Measurements from ENCODE around the gene MAP2K3. TPM values are rescaled to one million over a fixed set of nuclear protein-coding genes. Genes with fewer than 3 reads are reported as not detected.
"Not testable (repeated sequence)": the region's sequence is repeated elsewhere in the genome, so short reads cannot be mapped to it uniquely, and the experiment has no call there.

Gene MAP2K3
- total RNA-seq, 2 donors from 2014 or later, result 37.8 to 43.8 TPM

- H3K9me3 ChIP-seq, result peaks cover 0 to 9% of the 10 kb centered on the region in 2 donors
- DNase-seq (ENCODE audit: low spot score), result no peak
- H3K36me3 ChIP-seq, result peaks cover 26% of the 10 kb centered on the region
- peaks cover 0 to 11% of the 10 kb centered on the region in 2 donors for H3K4me1 ChIP-seq
- H3K27ac ChIP-seq, result no peak overlapping the region
- TF ChIP-seq CTCF (IDR thresholded peaks at IDR 0.05), result no peak
- H3K4me3 ChIP-seq, result no peak overlapping the region
- H3K27me3 ChIP-seq, result no peaks in the 10 kb centered on the region
Measured at GRCh38 chr17:21313320-21313719, 28.8 kb downstream of the MAP2K3 start.

- not testable (repeated sequence) for H3K9me3 ChIP-seq; H3K27me3 ChIP-seq; DNase-seq (ENCODE audit: low spot score); H3K27ac ChIP-seq; H3K4me3 ChIP-seq
- Histone ChIP-seq H3K4me1 (peaks cover 0 to 11% of the 10 kb centered on the region in 2 donors), H3K36me3 (peaks cover 22% of the 10 kb centered on the region)
Measured at GRCh38 chr17:21313761-21314160, 29.2 kb downstream of the MAP2K3 start.

- Histone ChIP-seq H3K36me3 (peaks cover 17% of the 10 kb centered on the region), H3K4me1 (peaks cover 0 to 11% of the 10 kb centered on the region in 2 donors)
- not testable (repeated sequence) for H3K27me3 ChIP-seq; H3K4me3 ChIP-seq; DNase-seq (ENCODE audit: low spot score); H3K27ac ChIP-seq; H3K9me3 ChIP-seq
Measured at GRCh38 chr17:21314261-21314664, 29.8 kb downstream of the MAP2K3 start.

- not testable (repeated sequence) for H3K27ac ChIP-seq; H3K9me3 ChIP-seq; H3K4me3 ChIP-seq; DNase-seq (ENCODE audit: low spot score); H3K27me3 ChIP-seq
- H3K4me1 ChIP-seq, result peaks cover 0 to 11% of the 10 kb centered on the region in 2 donors
- H3K36me3 ChIP-seq, result peaks cover 12% of the 10 kb centered on the region
Measured at GRCh38 chr17:21314701-21315111, 30.2 kb downstream of the MAP2K3 start.

- not testable (repeated sequence) for DNase-seq (ENCODE audit: low spot score); H3K9me3 ChIP-seq; H3K4me3 ChIP-seq; H3K27ac ChIP-seq; H3K4me1 ChIP-seq; H3K27me3 ChIP-seq
- H3K36me3 ChIP-seq, result peaks cover 10% of the 10 kb centered on the region
Measured at GRCh38 chr17:21315246-21316000, 30.9 kb downstream of the MAP2K3 start.

GRCh38 chr17:21316212-21316886, 31.8 kb downstream of the MAP2K3 start:
- H3K4me1 ChIP-seq; H3K9me3 ChIP-seq; DNase-seq (ENCODE audit: low spot score); H3K27me3 ChIP-seq: not testable (repeated sequence)
- peak in 1 of 2 donors; percentile 43 for TF ChIP-seq CTCF (IDR thresholded peaks at IDR 0.05)
- Histone ChIP-seq H3K36me3 (peaks cover 10% of the 10 kb centered on the region), H3K4me3 (peak overlapping the region in 1 of 2 donors; percentile 22), H3K27ac (peak overlapping the region in 1 of 2 donors; percentile 43)

GRCh38 chr17:21316887-21317500, 32.5 kb downstream of the MAP2K3 start:
- not testable (repeated sequence) for DNase-seq (ENCODE audit: low spot score)

GRCh38 chr17:21317821-21318220, 33.3 kb downstream of the MAP2K3 start:
- H3K27ac ChIP-seq, H3K9me3 ChIP-seq: not testable (repeated sequence)
- H3K36me3 ChIP-seq, result peaks cover 10% of the 10 kb centered on the region

More at GRCh38 chr17:21316887-21317500, 32.5 kb downstream of the MAP2K3 start:
- Histone ChIP-seq H3K4me3 (peak overlapping the region in 1 of 2 donors; percentile 22), H3K27ac (peak overlapping the region; percentile 35 to 39), H3K36me3 (peaks cover 10% of the 10 kb centered on the region)
- not testable (repeated sequence) for H3K4me1 ChIP-seq, H3K9me3 ChIP-seq, H3K27me3 ChIP-seq
- TF ChIP-seq CTCF (IDR thresholded peaks at IDR 0.05), result peak in 1 of 2 donors; percentile 30

More at GRCh38 chr17:21317821-21318220, 33.3 kb downstream of the MAP2K3 start:
- H3K27me3 ChIP-seq; DNase-seq (ENCODE audit: low spot score); H3K4me1 ChIP-seq; H3K4me3 ChIP-seq: not testable (repeated sequence)

All from right atrium auricular region (tissue), 2 donors.